8988T (cell line): ENCODE measurements around the gene PIAS4.

Experiments used
- DNase-seq: peaks from one replicate; pipeline ENCODE4 v3.0.0; 2011

Gene PIAS4

GRCh38 chr19:4082172-4082571 lies 74.6 kb downstream of the PIAS4 start:
- no peak for DNase-seq

- DNase-seq = no peak
Observed at GRCh38 chr19:4083677-4084546, 76.4 kb downstream of the PIAS4 start.

GRCh38 chr19:4084547-4084877 lies 77.0 kb downstream of the PIAS4 start:
- no peak for DNase-seq

DNA sequence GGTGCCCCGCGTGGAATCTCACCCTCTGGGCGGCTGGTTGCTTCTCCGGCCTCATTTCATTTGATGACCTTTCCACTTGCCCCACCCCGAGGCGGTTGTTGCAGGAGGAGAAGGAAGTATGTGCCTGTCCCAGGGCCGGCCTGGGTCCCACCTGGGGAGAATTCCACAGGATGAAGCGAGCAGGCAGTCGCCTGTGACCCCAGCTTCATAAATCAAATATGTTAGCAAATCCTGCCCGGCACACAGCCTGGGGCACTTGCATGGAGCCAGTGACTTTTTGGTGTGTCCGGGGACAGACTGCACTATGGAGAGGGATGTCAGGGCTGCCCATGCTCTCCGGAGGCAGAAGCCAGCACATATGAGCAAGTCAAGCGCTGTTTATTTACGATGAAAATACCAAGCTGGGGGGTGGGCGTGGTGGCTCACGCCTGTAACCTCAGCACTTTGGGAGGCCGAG lies 78.9 kb downstream of the PIAS4 start:
- DNase-seq = no peak

GRCh38 chr19:4087787-4088679 lies 80.5 kb downstream of the PIAS4 start:
- no peak for DNase-seq

DNA sequence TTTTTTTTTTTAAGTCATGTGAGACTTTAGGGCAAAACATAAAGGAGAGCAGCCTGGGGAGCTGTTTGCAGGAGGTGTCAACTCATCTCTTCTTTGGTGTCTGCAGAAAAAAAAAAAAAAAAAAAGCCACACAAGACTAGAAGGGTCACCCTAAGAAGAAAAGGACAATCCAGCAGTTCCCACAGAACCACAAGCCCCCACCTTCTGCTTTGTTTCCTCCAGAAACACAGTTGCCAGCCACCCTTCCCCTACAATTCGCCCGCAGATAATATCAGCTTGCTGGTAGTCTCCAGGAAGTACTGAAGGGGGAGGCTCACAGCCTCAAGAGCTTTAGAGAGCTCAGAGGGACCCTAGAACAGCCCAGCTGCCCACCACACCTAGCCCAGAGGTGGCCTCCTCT lies 81.4 kb downstream of the PIAS4 start:
- no peak for DNase-seq
